SU-DHL-6 (cell line): ENCODE measurements around the gene MAPT.

ENCODE experiments used
- H2AFZ ChIP-seq: fragments of 200-600 bp; sonication (generic); 2 replicates; pipeline ENCODE4 v1.6.1; 2014; ENCODE audit warnings: low read depth, mild to moderate bottlenecking, moderate library complexity, mixed read lengths, antibody characterized with exemption, low read length; ENCODE audit not compliant: severe bottlenecking
- H3F3A ChIP-seq: fragments of 200-600 bp; shearing (Covaris generic); 2 replicates; pipeline ENCODE4 v1.6.0; 2016; ENCODE audit warnings: antibody characterized with exemption, mild to moderate bottlenecking; ENCODE audit not compliant: insufficient read depth
- H3K27ac ChIP-seq: fragments of 200-600 bp; sonication (generic); 2 replicates; pipeline ENCODE4 v1.5.1; 2016; ENCODE audit warnings: low read depth, mild to moderate bottlenecking, low read length, moderate library complexity, mixed read lengths
- H3K27me3 ChIP-seq: fragments of 200-600 bp; sonication (generic), shearing (Covaris generic); 2 replicates; pipeline ENCODE4 v1.6.0; 2014; ENCODE audit warnings: mild to moderate bottlenecking, low read length
- H3K36me3 ChIP-seq: fragments of 200-600 bp; sonication (generic); 2 replicates; pipeline ENCODE4 v1.6.1; 2014; ENCODE audit warnings: mild to moderate bottlenecking, low read length, mixed read lengths
- H3K4me2 ChIP-seq: fragments of 300-600, 200-600 bp; shearing (Covaris generic), sonication (generic); 2 replicates; pipeline ENCODE4 v1.6.0; 2014; ENCODE audit warnings: low read length, low read depth, mild to moderate bottlenecking; ENCODE audit not compliant: poor library complexity, severe bottlenecking
- H3K4me3 ChIP-seq: fragments of 200-600 bp; sonication (generic); 2 replicates; pipeline ENCODE4 v1.5.1; 2014; ENCODE audit warnings: antibody characterized with exemption, low read length, mild to moderate bottlenecking, mixed read lengths; ENCODE audit not compliant: insufficient read depth, poor library complexity, severe bottlenecking
- H3K79me2 ChIP-seq: fragments of 200-600 bp; sonication (generic); 2 replicates; pipeline ENCODE4 v1.6.1; 2014; ENCODE audit warnings: mild to moderate bottlenecking, low read length, moderate library complexity; ENCODE audit not compliant: insufficient read depth
- H3K9ac ChIP-seq: fragments of 200-600 bp; sonication (generic); 2 replicates; pipeline ENCODE4 v1.7.0; 2014; ENCODE audit warnings: mild to moderate bottlenecking, low read length
- H3K9me2 ChIP-seq: fragments of 200-600 bp; sonication (generic); replicated peaks from 2 replicates; pipeline ENCODE4 v1.6.1; 2014; ENCODE audit warnings: low read length; ENCODE audit not compliant: insufficient read depth
- H3K9me3 ChIP-seq: fragments of 200-600 bp; sonication (generic); 2 replicates; pipeline ENCODE4 v1.6.1; 2014; ENCODE audit warnings: low read length, mixed read lengths; ENCODE audit not compliant: insufficient read depth
- H4K20me1 ChIP-seq: fragments of 200-600 bp; sonication (generic); 2 replicates; pipeline ENCODE4 v1.6.1; 2014; ENCODE audit warnings: low read depth, mild to moderate bottlenecking, antibody characterized with exemption, low read length, moderate library complexity, mixed read lengths
- EZH2phosphoT487 ChIP-seq: fragments of 200-600 bp; sonication (generic), shearing (Covaris generic); conservative IDR thresholded peaks from 2 replicates; pipeline ENCODE4 v1.6.1; 2018; ENCODE audit warnings: mild to moderate bottlenecking, antibody characterized with exemption, low read length, moderate library complexity, mixed read lengths
- TF ChIP-seq, protein P1 (sequence below): fragments of 200-600 bp; sonication (generic); IDR thresholded peaks from one replicate; pipeline ENCODE4 v1.5.1; 2017; ENCODE audit warnings: antibody characterized with exemption, mild to moderate bottlenecking, low read length, moderate library complexity; ENCODE audit not compliant: insufficient read depth, poor library complexity, severe bottlenecking

Gene MAPT

GRCh38 chr17:45963889-45964288 lies 69.5 kb downstream of the MAPT start:
- Histone ChIP-seq H3K9me2 (no peaks in the 10 kb centered on the region), H2AFZ (no peak overlapping the region), H3K9ac (no peak overlapping the region), H3K9me3 (no peaks in the 10 kb centered on the region), H3K79me2 (no peaks in the 10 kb centered on the region), H3K4me2 (no peak overlapping the region), H3K27ac (no peak overlapping the region), H3F3A (no peaks in the 10 kb centered on the region), H3K36me3 (no peaks in the 10 kb centered on the region), H4K20me1 (no peaks in the 10 kb centered on the region), H3K27me3 (no peaks in the 10 kb centered on the region), H3K4me3 (no peak overlapping the region)
- TF ChIP-seq, protein P1, sequence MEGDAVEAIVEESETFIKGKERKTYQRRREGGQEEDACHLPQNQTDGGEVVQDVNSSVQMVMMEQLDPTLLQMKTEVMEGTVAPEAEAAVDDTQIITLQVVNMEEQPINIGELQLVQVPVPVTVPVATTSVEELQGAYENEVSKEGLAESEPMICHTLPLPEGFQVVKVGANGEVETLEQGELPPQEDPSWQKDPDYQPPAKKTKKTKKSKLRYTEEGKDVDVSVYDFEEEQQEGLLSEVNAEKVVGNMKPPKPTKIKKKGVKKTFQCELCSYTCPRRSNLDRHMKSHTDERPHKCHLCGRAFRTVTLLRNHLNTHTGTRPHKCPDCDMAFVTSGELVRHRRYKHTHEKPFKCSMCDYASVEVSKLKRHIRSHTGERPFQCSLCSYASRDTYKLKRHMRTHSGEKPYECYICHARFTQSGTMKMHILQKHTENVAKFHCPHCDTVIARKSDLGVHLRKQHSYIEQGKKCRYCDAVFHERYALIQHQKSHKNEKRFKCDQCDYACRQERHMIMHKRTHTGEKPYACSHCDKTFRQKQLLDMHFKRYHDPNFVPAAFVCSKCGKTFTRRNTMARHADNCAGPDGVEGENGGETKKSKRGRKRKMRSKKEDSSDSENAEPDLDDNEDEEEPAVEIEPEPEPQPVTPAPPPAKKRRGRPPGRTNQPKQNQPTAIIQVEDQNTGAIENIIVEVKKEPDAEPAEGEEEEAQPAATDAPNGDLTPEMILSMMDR = no peak
- TF ChIP-seq EZH2phosphoT487 = no peak

DNA sequence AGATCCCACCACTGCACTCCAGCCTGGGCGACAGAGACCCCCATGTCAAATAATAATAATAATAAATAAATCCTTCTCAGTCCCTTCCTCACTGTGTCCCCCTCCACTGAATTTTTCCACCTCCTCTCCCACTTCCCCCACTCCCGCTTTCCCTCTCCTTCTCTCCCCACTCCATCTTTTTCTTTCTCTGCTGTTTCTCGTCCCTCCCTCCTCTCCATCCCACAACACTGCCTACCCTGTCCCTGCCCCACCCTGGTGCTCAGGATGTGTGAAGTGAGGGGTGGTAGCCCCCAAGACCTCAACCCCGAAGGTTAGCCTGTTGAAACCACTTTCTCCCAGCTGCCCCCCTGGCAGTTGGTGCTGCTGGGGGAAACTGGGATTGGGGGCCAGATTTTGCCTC lies 70.3 kb downstream of the MAPT start:
- H4K20me1 ChIP-seq = no peaks in the 10 kb centered on the region
- H3K4me3 ChIP-seq = no peak overlapping the region
- H3K36me3 ChIP-seq = no peaks in the 10 kb centered on the region
- TF ChIP-seq EZH2phosphoT487 = no peak
- TF ChIP-seq, protein P1 = no peak
- H3K4me2 ChIP-seq = no peak overlapping the region
- H3F3A ChIP-seq = no peaks in the 10 kb centered on the region
- no peak overlapping the region for H2AFZ ChIP-seq
- H3K9me3 ChIP-seq = no peaks in the 10 kb centered on the region
- no peaks in the 10 kb centered on the region for H3K79me2 ChIP-seq
- H3K9ac ChIP-seq = no peak overlapping the region
- H3K9me2 ChIP-seq = no peaks in the 10 kb centered on the region
- no peaks in the 10 kb centered on the region for H3K27me3 ChIP-seq
- H3K27ac ChIP-seq = no peak overlapping the region

DNA sequence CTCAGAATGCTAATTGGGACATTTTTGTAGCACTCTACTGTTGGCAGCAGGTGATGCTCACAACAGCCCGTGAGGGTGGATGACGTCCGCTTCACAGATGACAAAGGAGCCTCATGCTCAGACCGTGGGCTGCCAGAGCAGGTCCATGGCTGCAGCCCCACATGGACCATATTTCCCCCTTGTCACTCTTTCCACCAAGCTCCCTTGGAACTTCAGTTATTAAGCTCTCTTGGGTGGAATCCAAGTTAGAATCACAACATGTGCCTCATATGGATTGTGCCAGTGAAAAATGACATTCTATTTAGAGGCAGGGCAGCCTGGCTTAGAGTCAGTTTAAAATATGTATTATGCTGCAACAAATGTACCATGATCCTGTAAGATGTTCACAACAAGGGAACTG lies 71.5 kb downstream of the MAPT start:
- Histone ChIP-seq H2AFZ (no peak overlapping the region), H3K27ac (no peak overlapping the region), H3K9me2 (no peaks in the 10 kb centered on the region), H3F3A (no peaks in the 10 kb centered on the region), H4K20me1 (no peaks in the 10 kb centered on the region), H3K4me3 (no peak overlapping the region), H3K79me2 (no peaks in the 10 kb centered on the region), H3K9me3 (no peaks in the 10 kb centered on the region), H3K9ac (no peak overlapping the region), H3K4me2 (no peak overlapping the region), H3K36me3 (no peaks in the 10 kb centered on the region), H3K27me3 (no peaks in the 10 kb centered on the region)
- no peak for TF ChIP-seq EZH2phosphoT487
- TF ChIP-seq, protein P1 = no peak
